ENCODE measurements around the gene MYO1D. TPM values are rescaled to one million over a fixed set of nuclear protein-coding genes. Genes with fewer than 3 reads are reported as not detected.

Gene MYO1D
- polyA plus RNA-seq, 1 donor, result 5.7 TPM

DNA sequence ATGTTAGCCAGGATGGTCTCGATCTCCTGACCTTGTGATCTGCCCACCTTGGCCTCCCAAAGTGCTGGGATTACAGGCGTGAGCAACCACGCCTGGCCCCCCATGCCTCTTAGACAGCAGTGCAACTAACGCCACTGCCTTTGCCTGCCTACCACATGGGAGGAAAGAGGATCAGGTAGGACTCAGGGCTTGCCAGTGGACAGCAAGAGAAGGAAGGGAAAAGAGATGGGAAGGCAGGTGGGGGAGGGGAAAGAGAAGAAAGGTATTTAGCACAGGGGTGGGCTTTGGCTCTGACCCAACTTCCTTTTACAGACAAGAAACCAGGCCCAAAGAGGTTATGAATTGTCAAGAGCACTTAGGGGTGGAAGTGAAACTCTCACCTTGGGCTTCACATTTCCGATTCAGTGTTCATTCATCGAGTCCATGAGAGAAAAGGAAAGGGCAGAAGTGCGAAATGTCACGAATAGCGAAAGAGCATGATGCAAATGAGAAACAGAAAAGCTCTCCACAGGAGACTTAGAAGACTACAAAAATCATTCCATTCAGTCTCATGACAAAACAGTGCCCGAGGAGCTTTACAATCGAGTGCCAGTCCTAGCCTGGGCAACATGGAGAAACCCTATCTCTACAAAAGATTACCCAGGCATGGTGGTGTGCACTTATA is 353.8 kb downstream of the MYO1D start:
- no peak for DNase-seq

DNA sequence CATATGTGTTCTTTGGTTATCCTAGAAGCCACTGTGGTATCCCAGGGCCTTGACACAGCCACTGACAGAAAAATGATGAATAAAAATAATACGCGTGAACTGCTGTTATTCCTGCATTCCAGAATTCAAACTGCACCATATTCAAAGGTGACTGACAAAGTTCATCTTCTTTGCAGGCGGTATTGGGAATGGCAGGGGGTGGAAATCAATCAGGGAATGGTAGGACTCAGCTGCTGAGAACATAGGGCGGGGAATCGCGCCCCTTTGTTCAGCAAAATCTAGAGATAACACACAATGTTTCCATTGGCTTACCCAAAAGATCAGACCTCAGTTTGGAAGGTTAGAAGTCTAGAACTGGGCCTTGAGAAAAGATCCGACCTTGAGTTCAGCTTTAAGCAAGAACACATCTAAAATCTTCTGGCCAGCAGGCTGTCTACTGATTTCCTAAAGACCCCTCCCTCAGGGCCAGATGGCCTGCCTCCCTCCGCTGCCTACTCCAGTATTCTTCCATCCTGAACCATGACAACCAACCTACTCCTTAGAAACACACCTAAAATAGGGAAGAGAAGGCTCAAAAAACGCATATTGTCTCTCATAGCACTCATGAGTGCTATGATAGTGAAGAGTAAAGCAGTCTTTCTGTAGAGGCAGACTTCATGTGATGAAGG is 356.1 kb downstream of the MYO1D start:
- no peak for DNase-seq

DNA sequence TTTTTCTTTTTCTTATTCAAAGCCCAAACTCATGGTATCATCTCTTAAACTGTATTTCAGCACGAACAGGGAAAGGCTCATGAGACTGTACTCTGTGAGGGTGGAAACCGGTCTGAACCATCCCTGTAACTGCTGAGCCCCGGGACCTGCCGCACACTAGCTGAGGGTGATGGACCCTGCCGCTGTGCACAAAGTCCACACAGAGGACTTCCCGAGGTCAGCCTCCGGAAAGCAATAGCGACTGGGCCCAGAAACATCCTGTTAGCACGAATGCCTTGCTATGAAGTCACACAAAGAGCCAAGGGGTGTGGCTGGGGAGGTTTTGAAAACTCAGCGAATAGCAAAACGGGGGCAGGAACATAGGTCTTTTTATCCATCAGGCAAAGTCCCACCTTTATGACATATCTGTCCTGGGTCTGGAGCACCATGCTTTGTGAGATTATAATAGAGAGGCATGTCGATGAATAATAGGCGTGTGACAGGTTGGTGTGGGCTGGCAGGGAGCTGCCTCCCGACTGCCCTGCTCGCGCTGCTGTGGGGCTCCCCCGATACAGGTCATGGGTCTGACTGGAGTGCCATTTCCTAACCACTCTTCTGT is 356.7 kb downstream of the MYO1D start:
- no peak for DNase-seq

DNA sequence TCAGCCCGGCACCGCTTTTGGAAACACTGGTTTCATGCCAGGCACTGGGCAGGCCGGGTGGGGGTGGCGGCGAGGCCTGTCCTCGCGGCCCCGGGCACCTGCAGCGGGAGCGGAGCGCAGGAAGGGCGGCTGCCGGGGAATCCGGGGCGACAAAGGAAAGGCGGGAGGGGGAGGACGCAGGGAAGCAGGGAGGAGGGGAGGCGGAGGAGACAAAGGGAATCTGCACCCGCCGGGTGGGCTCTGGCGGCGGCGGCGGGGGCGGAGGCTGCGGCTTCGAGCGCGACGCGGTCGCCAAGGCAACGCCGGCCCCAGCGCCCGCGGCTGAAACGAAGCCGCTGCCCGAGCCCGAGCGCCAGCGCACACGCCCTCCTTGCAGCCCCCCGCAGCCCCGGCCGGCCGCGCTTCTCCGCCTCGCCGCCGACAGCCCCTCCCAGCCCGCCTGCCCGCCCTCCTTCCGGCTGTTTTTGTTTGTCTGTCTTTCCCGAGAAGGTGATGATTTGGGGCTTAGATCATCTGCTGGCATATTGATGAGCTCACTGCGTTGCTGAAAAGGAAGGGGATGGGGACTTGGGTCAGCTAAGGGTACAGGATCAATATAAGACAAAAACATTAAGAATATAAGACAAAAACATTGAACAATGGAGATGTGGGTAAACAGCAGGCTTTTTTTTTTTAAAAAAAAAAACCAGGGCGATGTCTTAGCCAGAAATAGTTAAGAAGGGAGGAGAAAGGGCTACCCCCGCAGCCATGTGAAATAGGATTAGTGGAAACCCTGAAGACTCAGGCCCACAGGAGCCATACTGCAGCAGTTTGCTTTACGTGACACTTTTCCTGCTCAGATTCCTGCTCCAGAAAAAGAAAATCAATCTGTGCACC is 357.5 kb downstream of the MYO1D start:
- no peak for DNase-seq

DNA sequence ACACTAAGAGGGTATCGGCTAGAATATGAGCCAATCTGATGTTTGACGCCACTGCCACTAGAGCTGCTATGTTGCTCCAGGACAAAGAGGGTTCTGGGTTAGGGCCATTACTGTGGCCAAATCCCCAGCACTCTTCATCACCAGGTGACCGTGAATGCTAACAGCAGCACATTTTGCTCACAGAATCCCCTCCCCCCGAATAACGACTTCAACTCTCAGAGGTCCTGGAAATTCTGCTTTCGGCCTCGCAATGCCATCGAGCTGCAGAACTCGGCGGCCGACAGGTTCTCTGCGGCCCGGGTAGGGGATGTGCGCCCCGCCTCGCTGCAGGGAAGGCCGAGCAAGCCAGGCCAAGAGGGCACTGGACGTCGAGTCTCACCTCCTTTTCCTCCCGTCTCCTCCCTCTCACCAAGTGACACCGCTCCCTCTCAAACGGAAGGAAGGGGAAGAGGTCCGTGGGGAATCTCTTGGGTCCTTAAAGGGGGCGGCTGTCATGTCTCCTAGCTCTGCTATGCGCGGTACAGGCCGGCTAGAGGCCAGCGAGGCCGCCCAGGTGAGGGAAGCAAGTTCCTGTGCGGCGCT is 358.2 kb downstream of the MYO1D start:
- DNase-seq, result no peak

DNA sequence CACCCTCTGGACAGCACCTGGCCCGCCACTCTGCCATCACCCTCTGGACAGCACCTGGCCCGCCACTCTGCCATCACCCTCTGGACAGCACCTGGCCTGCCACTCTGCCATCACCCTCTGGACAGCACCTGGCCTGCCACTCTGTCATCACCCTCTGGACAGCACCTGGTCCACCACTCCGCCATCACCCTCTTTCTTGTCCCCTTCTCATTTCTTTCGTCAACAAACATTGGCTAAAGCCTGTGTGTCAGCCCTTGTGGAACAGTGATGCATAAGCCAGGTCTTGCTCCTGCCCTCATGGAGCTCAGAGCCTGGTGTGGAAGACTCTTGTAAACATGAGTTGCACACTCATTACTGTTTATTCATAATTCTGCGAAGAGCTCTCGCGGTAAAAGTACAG is 358.9 kb downstream of the MYO1D start:
- no peak for DNase-seq

DNA sequence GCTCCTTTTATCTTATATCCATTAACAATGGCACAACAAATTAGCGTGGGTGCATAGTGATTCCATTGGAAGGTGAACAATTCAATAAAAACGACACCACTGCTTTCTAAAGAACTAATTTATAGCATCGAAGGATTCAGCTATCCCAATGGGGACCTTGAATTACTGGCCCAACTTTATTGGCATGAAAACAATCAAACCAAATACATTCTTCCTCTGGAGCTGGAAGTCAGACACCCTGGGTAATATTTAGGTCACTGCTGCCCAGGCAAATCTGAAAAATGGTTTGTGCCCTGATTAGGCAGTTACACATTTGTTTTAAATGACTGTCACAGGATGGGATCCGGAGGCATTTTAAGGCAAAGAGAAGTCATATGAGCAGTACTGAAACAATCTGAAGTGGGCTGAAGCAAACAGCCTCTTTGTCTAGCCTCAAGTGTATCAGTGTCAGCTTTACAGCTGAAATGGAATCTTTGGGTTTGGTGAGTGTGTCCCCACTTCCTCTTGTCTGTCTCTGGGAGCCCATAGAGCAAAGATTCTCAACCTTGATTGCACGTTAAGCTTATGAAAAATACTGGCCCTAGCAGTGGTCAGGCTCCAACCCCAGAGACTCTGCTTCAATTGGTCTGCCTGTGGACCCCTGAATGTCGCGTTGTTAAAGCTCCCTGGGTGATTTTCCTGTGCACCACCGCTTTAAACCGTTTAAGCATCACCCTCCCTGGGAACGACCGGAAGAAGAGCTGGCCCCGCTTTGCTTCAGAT is 359.8 kb downstream of the MYO1D start:
- no peak for DNase-seq

DNA sequence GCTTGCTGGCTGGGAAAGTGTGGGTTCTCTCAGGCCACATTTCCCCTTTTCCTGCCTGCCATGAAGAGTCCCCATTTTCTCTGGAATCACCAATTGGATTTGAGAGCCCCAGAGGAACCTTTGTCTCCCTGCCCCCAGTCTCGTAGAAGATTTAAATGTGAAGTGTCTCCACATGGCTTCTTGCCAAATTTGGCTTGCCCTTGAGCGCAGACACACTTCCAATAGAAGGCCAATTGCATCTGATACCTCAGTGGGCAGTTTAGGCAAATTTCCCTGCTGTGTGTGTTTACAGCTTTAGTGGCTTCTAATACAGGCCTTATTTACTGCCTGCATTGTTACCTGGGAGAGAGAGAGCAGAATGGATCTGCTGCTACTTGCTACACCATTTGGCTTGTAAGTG is 360.5 kb downstream of the MYO1D start:
- no peak for DNase-seq

DNA sequence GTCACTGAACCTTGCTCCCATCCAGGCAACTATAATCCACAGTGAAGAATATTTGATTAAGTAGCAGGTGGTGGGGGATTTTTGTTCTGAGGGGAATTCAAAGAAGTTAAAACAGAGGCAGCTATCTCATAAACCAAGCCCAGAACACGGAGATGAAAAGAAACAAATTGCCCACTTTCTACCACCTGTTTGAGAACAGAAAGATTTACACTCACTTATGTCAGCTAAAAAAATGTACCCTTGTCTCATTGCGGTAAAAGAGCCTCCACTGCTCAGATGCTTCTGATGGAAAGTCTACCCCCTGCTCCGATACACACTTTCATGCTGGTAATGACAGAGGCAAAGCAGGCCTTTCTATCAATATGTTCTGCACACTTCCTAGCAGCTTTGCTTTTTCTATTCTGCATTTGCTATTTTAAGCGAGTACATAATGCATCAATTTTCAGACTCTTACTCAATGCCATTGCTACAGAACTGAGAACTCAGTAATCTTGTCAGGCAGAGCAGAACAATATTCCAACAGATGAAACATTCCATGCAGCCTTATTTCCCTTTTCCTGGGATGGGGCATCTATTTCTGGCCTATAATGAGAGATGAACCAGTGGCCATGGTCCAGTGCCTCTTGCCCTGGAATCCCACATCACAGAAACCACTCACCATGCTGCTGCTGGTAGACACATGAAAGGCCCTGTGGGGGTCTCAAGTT is 361.1 kb downstream of the MYO1D start:
- DNase-seq, result no peak

DNA sequence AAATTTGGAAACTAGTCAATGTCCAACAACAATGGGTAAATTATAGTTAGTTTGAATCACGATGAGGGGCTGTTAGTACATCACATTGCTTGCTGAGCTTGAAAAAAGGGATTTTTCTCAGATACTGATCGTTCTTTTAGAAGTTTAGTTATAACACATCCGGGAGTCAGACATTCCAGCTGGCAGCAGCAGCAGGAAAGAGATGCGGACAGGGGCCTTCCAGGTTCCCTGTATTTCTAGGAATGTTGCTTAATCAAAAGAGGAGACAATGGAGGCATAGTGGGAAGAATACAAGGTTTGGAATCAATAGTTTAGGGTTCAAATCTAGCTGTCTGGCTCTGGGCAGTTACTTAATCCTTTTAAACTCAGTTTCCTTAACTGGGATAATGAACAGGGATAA is 362.3 kb downstream of the MYO1D start:
- DNase-seq, result no peak

DNA sequence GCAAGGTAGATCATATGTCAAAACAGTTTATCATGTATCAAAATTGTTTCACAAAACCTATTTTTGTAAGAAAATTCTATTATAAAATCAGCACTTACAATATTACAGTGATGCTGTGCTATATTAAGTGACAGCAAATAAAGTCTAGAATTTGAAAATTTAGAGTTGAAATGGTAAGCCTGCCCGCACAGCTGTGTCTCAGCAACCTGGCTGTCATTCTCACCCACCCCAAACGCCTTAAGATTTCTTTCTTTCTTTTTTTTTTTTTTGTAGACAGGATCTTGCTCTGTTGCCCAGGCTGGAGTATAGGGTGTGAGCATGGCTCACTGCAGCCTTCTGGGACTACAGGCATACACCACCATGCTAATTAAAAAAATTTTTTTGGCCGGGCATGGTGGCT is 363.3 kb downstream of the MYO1D start:
- DNase-seq, result no peak

DNA sequence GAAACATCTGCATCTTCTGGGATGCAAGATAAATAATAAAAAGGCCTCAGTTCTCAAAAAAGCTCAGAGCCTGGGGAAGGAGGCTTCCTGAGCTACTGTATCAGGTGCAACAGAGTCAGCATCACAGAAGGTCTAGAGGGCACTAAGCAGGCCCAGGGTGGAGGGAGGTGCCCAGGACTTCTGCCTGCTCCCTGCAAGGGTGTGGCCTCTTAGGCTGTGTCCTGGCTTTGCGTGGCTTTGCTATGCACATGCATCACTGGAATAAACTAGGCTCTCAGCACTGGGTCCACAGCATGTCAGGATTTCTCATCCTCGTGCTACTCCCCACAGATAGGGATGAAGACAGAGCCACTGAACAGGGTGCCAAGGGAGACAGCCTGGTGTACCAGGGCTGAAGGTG is 364.6 kb downstream of the MYO1D start:
- no peak for DNase-seq

DNA sequence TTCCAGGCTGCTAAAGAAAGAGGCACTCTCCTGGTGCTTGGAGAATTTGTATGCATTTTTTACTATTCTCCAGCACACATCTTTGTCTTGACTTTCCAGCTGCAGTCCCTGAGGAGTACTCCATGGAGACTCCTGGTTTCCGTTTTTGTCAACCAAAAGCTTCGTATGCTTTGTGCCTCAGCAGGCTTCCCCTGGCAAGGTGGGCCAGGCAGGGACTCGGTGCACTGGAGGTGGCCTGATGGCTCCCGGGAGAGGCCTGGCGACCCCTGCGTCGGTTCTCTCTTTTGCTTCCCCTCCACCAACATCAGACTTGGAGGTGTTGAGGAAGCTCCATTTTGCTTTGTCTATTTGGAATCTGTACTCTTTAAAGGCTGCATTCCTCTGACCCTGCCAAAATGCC is 366.5 kb downstream of the MYO1D start:
- no peak for DNase-seq

DNA sequence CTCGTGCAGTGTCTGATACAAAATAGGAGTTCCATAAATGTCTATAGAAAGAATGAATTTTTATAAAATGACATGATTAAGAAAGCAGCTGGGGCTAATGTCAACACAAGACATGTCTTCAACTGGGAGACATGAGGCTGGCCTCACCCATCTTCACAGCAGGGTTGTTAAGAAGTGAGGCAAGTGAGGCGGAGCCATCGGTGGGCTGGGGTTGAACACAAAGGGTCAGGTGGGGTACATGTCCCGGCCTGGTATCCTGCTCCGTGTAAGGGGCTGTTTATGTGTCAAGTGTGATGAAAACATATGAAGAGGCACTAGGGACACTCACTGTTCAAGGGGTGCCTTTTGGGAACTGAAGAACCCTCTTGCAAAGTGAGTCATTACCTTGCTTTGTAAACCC is 368.0 kb downstream of the MYO1D start:
- DNase-seq, result no peak

DNA sequence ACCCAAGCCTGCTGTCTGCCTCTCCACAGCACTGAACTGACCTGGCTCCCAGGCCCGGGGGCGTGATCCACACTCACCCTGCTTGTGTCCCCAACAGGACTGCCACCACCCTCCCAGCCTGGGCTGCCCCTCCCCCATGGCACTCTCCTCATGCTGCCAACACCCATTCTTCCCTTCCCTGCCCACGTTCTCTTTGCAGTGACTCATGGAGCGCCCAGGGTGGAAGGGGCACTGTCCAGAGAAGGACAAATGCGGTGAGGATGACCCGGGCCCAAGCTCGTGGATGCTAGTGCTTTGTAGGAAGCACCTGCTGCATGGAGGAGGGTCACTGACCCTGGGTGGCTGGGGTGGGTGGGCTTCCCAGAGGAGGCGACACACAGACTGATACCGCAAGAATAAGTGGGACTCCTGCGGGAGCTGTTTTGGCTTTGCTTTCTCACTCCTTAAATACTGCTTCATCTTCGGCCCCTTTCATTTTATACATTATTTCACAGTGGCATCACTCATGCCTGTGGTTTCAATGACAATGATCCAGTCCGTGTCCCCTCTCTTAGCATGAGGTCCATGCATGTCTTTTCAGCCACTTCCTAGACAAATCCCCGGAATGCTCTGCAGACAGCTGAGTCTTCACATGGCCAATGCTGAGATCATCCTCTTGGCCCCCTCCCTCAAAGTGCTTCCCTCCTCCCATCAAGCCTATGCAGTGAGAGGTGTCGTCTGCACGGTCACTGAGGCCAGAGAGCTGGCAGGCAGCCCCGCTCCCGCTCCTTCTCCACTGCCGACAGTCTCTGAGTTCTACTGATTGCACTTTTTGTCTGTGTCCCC is 372.5 kb downstream of the MYO1D start:
- DNase-seq, result peak; percentile 55

DNA sequence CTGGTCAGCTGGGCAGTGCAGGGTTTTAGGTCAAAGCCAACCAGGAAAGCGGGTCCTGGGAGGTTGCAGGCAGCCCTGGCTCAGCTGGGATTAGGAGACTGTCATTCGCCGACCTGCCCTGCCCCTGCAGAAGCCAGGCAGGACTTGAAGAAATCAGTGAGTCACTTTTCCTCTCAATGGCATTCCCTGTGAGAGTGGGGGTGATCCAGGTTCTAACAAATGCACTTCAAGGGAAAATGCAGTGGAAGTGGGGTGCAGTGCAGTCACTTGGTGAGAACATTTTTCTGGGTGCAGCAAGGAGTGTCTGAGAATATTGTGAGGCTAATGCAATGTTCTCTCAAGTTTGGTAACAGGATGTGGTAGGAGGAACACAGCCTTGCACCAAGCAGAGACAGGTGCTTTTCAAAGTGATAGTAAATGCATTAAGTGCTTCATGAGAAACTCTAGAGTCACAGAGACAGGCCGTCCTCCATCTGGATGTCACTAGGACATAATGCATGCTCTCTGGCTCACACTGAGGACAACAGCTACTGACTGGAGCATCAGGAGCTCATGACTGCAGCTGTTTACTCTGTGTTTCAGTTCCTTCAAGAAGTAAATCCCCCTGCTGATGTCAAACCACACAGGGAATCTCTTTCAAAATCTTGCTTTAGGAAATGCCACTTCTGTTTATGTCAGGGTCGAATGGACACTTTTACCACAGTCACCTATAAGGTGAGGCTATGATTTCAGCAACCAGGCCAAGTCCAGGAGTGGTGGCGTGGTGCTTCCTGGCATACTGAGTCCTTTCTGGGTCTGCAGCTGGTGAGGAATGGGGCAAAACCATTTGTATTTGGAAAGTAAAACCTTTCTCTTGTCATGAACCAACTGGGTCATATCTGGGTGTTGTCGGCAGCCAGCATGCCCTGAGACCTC is 373.4 kb downstream of the MYO1D start:
- no peak for DNase-seq

DNA sequence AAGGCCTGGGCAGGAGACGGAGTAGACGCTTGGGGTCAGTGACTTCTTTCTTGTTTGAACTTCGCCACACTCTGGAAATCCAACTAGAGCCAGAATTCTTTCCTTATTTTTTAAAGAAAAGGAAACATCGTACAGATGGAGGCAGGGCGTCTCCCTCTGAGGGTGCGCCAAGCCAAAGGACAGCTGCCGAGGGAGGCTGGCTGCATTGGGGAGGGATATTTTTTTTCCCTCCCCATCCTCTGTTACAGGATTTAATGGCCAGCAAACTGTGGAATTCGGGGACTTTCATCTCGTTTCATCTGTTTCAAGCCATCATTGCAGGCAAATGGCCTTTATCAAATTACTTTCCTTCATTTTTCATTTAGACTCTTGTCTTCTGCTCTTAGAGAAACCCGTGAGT is 374.2 kb downstream of the MYO1D start:
- DNase-seq, result no peak

DNA sequence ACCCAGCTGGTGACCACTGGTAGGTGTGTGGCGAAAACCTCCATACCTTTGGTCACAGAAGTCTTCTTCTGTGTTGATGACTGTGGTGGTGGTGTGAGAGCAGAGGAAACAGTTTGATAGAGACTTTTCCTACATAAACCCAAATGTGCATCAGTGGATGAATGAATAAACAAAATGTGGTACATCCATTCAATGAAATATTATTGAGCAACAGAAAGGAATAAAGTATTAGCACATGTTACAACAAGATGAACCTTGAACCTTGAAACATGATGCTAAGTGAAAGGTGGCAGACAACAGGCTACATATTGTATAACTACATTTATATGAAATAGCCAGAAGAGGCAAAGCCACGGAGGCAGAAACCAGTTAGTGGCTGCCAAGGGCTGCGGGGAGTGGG is 374.9 kb downstream of the MYO1D start:
- no peak for DNase-seq

DNA sequence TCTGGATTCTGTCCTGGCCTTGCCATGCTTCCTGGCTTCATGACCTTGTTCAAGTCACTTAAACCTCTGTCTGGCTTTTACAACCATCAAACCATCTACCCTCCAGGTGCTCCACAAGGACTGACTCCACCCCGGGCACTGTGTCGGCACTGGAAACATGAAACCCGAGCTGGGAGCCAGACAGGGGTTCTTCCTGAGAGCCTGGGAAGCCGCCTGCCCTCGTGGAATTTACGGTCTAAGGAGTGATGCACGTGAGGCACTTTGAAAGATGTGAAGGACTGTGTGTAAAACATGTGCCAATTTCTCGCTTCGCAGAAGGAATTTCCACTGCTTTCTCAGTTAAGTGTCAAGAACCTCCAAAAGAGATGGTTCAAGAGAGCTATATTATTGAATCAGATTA is 378.5 kb downstream of the MYO1D start:
- DNase-seq, result no peak

Data from hindlimb muscle (tissue), 1 donor.